Activated CD8-positive, alpha-beta memory T cell treated with anti-CD3 and anti-CD28 coated beads, Interleukin-2, amount 10 ng/mL, durations not matched to agents 7 days and 5 days (primary cell): ENCODE data around the gene ELAC2. TPM values are rescaled to one million over a fixed set of nuclear protein-coding genes. Genes with fewer than 3 reads are reported as not detected.

ENCODE experiments used
- ATAC-seq: fragments of 150-1000 bp; cut with Tn5 transposase; one replicate; pipeline ENCODE4 v1.10.0; 2021; ENCODE audit warnings: moderate library complexity
- CTCF ChIA-PET: fragments of 350-600 bp; sonication (Branson Sonifier 250); formaldehyde crosslinking; loops from one replicate; lab custom pipeline; 2021; ENCODE audit warnings: antibody characterized with exemption; lab: Charles Lee
- DNase-seq: peaks from one replicate; pipeline ENCODE4 v3.0.0-alpha.2; 2020
- H3K27ac Mint-ChIP-seq: one replicate; pipeline ENCODE4 v1.8.0; 2021; ENCODE audit warnings: mild to moderate bottlenecking, mixed read lengths
- H3K27me3 Mint-ChIP-seq: one replicate; pipeline ENCODE4 v1.8.0; 2021; ENCODE audit warnings: mixed read lengths
- H3K36me3 Mint-ChIP-seq: one replicate; pipeline ENCODE4 v1.8.0; 2021; ENCODE audit warnings: mild to moderate bottlenecking, mixed read lengths
- H3K4me1 Mint-ChIP-seq: one replicate; pipeline ENCODE4 v1.8.0; 2021; ENCODE audit warnings: mixed read lengths
- H3K4me3 Mint-ChIP-seq: one replicate; pipeline ENCODE4 v1.8.0; 2021; ENCODE audit warnings: mild to moderate bottlenecking, moderate library complexity, mixed read lengths
- H3K9me3 Mint-ChIP-seq: one replicate; pipeline ENCODE4 v1.8.0; 2022; ENCODE audit warnings: low read depth, mixed read lengths
- total RNA-seq, 2 experiments: library from RNA; stranded (reverse); gene quantifications; one replicate each; pipeline ENCODE4 v1.2.3, GENCODE V29; 2021

ELAC2 gene
- 10 to 100 TPM; 67.1 to 89.0 TPM for total RNA-seq

GRCh38 chr17:13017655-13018459, at the start of gene ELAC2:
TSS of gene ELAC2 (minus strand) at chr17:13018027. CDS start at chr17:13017947, 80 bp downstream.
- ATAC-seq = peak; percentile 100
- Mint-ChIP-seq H3K27ac (peak within 1 kb of the TSS; percentile 95), H3K36me3 (peaks cover 33% of the 10 kb centered on the region), H3K9me3 (no peaks in the 10 kb centered on the region), H3K4me1 (peaks cover 30% of the 10 kb centered on the region), H3K27me3 (no peaks in the 10 kb centered on the region), H3K4me3 (peak within 1 kb of the TSS; percentile 94)
- DNase-seq = peak; percentile 97
- CTCF ChIA-PET = interaction anchor here (0.7 to 5.9 kb wide), 6 partner anchors 9 to 1284 kb away, joined by 3 to 84 read pairs (median 8); no protein-coding TSS in a partner anchor

- Mint-ChIP-seq H3K36me3 (no peaks in the 10 kb centered on the region), H3K9me3 (no peaks in the 10 kb centered on the region), H3K27me3 (no peaks in the 10 kb centered on the region), H3K4me1 (no peaks in the 10 kb centered on the region), H3K27ac (no peak overlapping the region), H3K4me3 (no peak overlapping the region)
- DNase-seq (no peak), ATAC-seq (no peak)
- CTCF ChIA-PET = no interaction called here
These were observed 47.2 kb upstream of the ELAC2 start for GRCh38 chr17:13065032-13065431.

- Mint-ChIP-seq H3K36me3 (no peaks in the 10 kb centered on the region), H3K9me3 (peaks cover 2% of the 10 kb centered on the region), H3K4me1 (no peaks in the 10 kb centered on the region), H3K27me3 (no peaks in the 10 kb centered on the region), H3K4me3 (no peak overlapping the region), H3K27ac (no peak overlapping the region)
- ATAC-seq (no peak), DNase-seq (no peak)
- CTCF ChIA-PET = no interaction called here
These were observed 37.3 kb upstream of the ELAC2 start for GRCh38 chr17:13055131-13055530.

GRCh38 chr17:13054666-13055065, 36.8 kb upstream of the ELAC2 start:
- no peaks in the 10 kb centered on the region for H3K27me3 Mint-ChIP-seq
- no peak overlapping the region for H3K27ac Mint-ChIP-seq
- H3K4me1 Mint-ChIP-seq = no peaks in the 10 kb centered on the region
- peaks cover 2% of the 10 kb centered on the region for H3K9me3 Mint-ChIP-seq
- no peak for DNase-seq
- CTCF ChIA-PET = interaction anchor here (1.9 kb wide), 1 partner anchor 25 kb away, joined by 6 read pairs; no protein-coding TSS in a partner anchor
- H3K36me3 Mint-ChIP-seq = no peaks in the 10 kb centered on the region
- H3K4me3 Mint-ChIP-seq = no peak overlapping the region
- ATAC-seq = no peak

GRCh38 chr17:13051915-13052314, 34.1 kb upstream of the ELAC2 start:
- H3K36me3 Mint-ChIP-seq = no peaks in the 10 kb centered on the region
- ATAC-seq = no peak
- CTCF ChIA-PET = no interaction called here

GRCh38 chr17:13047011-13047606, 29.3 kb upstream of the ELAC2 start:
- Mint-ChIP-seq H3K27me3 (no peaks in the 10 kb centered on the region), H3K36me3 (no peaks in the 10 kb centered on the region), H3K4me3 (no peak overlapping the region), H3K27ac (no peak overlapping the region), H3K4me1 (no peaks in the 10 kb centered on the region), H3K9me3 (no peaks in the 10 kb centered on the region)
- CTCF ChIA-PET = interaction anchor here (0.9 kb wide), 1 partner anchor 15 kb away, joined by 3 read pairs; no protein-coding TSS in a partner anchor
- ATAC-seq = no peak
- no peak for DNase-seq

More at GRCh38 chr17:13051915-13052314, 34.1 kb upstream of the ELAC2 start:
- Mint-ChIP-seq H3K27me3 (no peaks in the 10 kb centered on the region), H3K9me3 (no peaks in the 10 kb centered on the region), H3K4me1 (no peaks in the 10 kb centered on the region), H3K4me3 (no peak overlapping the region), H3K27ac (no peak overlapping the region)
- no peak for DNase-seq

GRCh38 chr17:13046361-13046760, 28.5 kb upstream of the ELAC2 start:
- Mint-ChIP-seq H3K9me3 (no peaks in the 10 kb centered on the region), H3K4me1 (no peaks in the 10 kb centered on the region), H3K36me3 (no peaks in the 10 kb centered on the region), H3K27me3 (peaks cover 2% of the 10 kb centered on the region), H3K27ac (no peak overlapping the region), H3K4me3 (no peak overlapping the region)
- CTCF ChIA-PET = interaction anchor here (0.9 kb wide), 2 partner anchors 15 to 17 kb away, joined by 3 read pairs; no protein-coding TSS in a partner anchor
- ATAC-seq = no peak
- DNase-seq = no peak

GRCh38 chr17:13044572-13045065, 26.8 kb upstream of the ELAC2 start:
- peaks cover 5% of the 10 kb centered on the region for H3K27me3 Mint-ChIP-seq
- ATAC-seq (no peak), DNase-seq (no peak)
- no peaks in the 10 kb centered on the region for H3K4me1 Mint-ChIP-seq
- H3K9me3 Mint-ChIP-seq = no peaks in the 10 kb centered on the region
- H3K36me3 Mint-ChIP-seq = no peaks in the 10 kb centered on the region
- CTCF ChIA-PET = interaction anchor here (0.9 kb wide), 1 partner anchor 14 kb away, joined by 4 read pairs; no protein-coding TSS in a partner anchor
- no peak overlapping the region for H3K4me3 Mint-ChIP-seq
- no peak overlapping the region for H3K27ac Mint-ChIP-seq

- DNase-seq (no peak), ATAC-seq (no peak)
- Mint-ChIP-seq H3K9me3 (no peaks in the 10 kb centered on the region), H3K4me3 (no peak overlapping the region), H3K4me1 (no peaks in the 10 kb centered on the region), H3K36me3 (no peaks in the 10 kb centered on the region), H3K27me3 (peaks cover 12% of the 10 kb centered on the region), H3K27ac (no peak overlapping the region)
- CTCF ChIA-PET = no interaction called here
These were observed 21.3 kb upstream of the ELAC2 start for GRCh38 chr17:13038931-13039665.

- H3K9me3 Mint-ChIP-seq = no peaks in the 10 kb centered on the region
- H3K27me3 Mint-ChIP-seq = peaks cover 13% of the 10 kb centered on the region
- no peak overlapping the region for H3K4me3 Mint-ChIP-seq
- no peaks in the 10 kb centered on the region for H3K36me3 Mint-ChIP-seq
- CTCF ChIA-PET = no interaction called here
- no peak for DNase-seq
- H3K4me1 Mint-ChIP-seq = no peaks in the 10 kb centered on the region
- no peak overlapping the region for H3K27ac Mint-ChIP-seq
- ATAC-seq = no peak
These were observed 18.9 kb upstream of the ELAC2 start for GRCh38 chr17:13036751-13037150.

- Mint-ChIP-seq H3K4me1 (no peaks in the 10 kb centered on the region), H3K36me3 (no peaks in the 10 kb centered on the region), H3K27ac (no peak overlapping the region), H3K4me3 (no peak overlapping the region), H3K9me3 (no peaks in the 10 kb centered on the region), H3K27me3 (peaks cover 8% of the 10 kb centered on the region)
- ATAC-seq = no peak
- DNase-seq = no peak
- CTCF ChIA-PET = no interaction called here
These were observed 17.6 kb upstream of the ELAC2 start for GRCh38 chr17:13035420-13035819.

- Mint-ChIP-seq H3K4me3 (no peak overlapping the region), H3K27ac (no peak overlapping the region), H3K27me3 (peaks cover 8% of the 10 kb centered on the region), H3K4me1 (no peaks in the 10 kb centered on the region), H3K9me3 (no peaks in the 10 kb centered on the region), H3K36me3 (no peaks in the 10 kb centered on the region)
- ATAC-seq = peak; percentile 47
- CTCF ChIA-PET = interaction anchor here (0.7 to 5.4 kb wide), 11 partner anchors 8 to 1035 kb away, joined by 3 to 84 read pairs (median 5); partner anchors contain the start of genes ELAC2 and ZNF18
- peak; percentile 59 for DNase-seq
These were observed 14.0 kb upstream of the ELAC2 start for GRCh38 chr17:13031718-13032350.
